Neural progenitor cell (in vitro differentiated cells): ENCODE data around the gene ARNT2. TPM values are rescaled to one million over a fixed set of nuclear protein-coding genes. Genes with fewer than 3 reads are reported as not detected.

ENCODE experiments used
- DNase-seq: peaks from one replicate; pipeline ENCODE4 v3.0.0-alpha.2; 2016; ENCODE audit warnings: low spot score
- H2AFZ ChIP-seq: fragments of 200-600 bp; sonication (generic); replicated peaks from 2 replicates; pipeline ENCODE4 v1.6.1; 2016; ENCODE audit warnings: antibody characterized with exemption
- H3F3A ChIP-seq: fragments of 200-600 bp; sonication (generic); 2 replicates; pipeline ENCODE4 v1.6.1; 2016; ENCODE audit warnings: antibody characterized with exemption, low read depth
- H3K27ac ChIP-seq: fragments of 200-600 bp; sonication (generic); 2 replicates; pipeline ENCODE4 v1.5.1; 2016; ENCODE audit warnings: mild to moderate bottlenecking
- H3K27me3 ChIP-seq: fragments of 200-600 bp; sonication (generic); 2 replicates; pipeline ENCODE4 v1.6.1; 2016; ENCODE audit warnings: mild to moderate bottlenecking, moderate library complexity
- H3K36me3 ChIP-seq: fragments of 200-600 bp; sonication (generic); 2 replicates; pipeline ENCODE4 v1.5.1; 2016
- H3K4me1 ChIP-seq: fragments of 200-600 bp; sonication (generic); 2 replicates; pipeline ENCODE4 v1.6.1; 2016; ENCODE audit warnings: mixed run types
- H3K4me2 ChIP-seq: fragments of 200-600 bp; sonication (generic); 2 replicates; pipeline ENCODE4 v1.6.1; 2016
- H3K4me3 ChIP-seq: fragments of 200-600 bp; sonication (generic); 2 replicates; pipeline ENCODE4 v1.5.1; 2016
- H3K79me2 ChIP-seq: fragments of 200-600 bp; sonication (generic); 2 replicates; pipeline ENCODE4 v1.6.1; 2016; ENCODE audit warnings: low read depth
- H3K9ac ChIP-seq: fragments of 200-600 bp; sonication (generic); 2 replicates; pipeline ENCODE4 v1.6.1; 2016
- H3K9me3 ChIP-seq: fragments of 200-600 bp; sonication (generic); 2 replicates; pipeline ENCODE4 v1.5.1; 2016; ENCODE audit warnings: low read depth
- H4K20me1 ChIP-seq: fragments of 200-600 bp; sonication (generic); 2 replicates; pipeline ENCODE4 v1.6.1; 2016; ENCODE audit warnings: low read depth
- H3K27ac Mint-ChIP-seq: 3 replicates; pipeline ENCODE4 v1.8.0; 2021; ENCODE audit warnings: mixed read lengths
- H3K27me3 Mint-ChIP-seq: 2 replicates; pipeline ENCODE4 v1.8.0; 2022; ENCODE audit warnings: low read depth, mild to moderate bottlenecking, inconsistent platforms, moderate library complexity, mixed read lengths; ENCODE audit not compliant: insufficient read depth
- H3K36me3 Mint-ChIP-seq: 3 replicates; pipeline ENCODE4 v1.8.0; 2021; ENCODE audit warnings: mixed read lengths
- H3K4me1 Mint-ChIP-seq: 3 replicates; pipeline ENCODE4 v1.8.0; 2021; ENCODE audit warnings: mixed read lengths
- H3K4me3 Mint-ChIP-seq: 3 replicates; pipeline ENCODE4 v1.8.0; 2021; ENCODE audit warnings: mild to moderate bottlenecking, moderate library complexity, mixed read lengths
- H3K9me3 Mint-ChIP-seq: 3 replicates; pipeline ENCODE4 v1.8.0; 2020; ENCODE audit warnings: mixed read lengths
- EZH2 ChIP-seq: fragments of 200-600 bp; sonication (generic); IDR thresholded peaks from 2 replicates; pipeline ENCODE4 v1.6.1; 2017; ENCODE audit warnings: antibody characterized with exemption, mild to moderate bottlenecking, moderate library complexity
- EZH2phosphoT487 ChIP-seq: fragments of 200-600 bp; sonication (generic); IDR thresholded peaks from 2 replicates; pipeline ENCODE4 v1.6.1; 2017; ENCODE audit warnings: antibody characterized with exemption
- total RNA-seq: library from RNA; depleted of rRNA; stranded (reverse); fragments of >200 nt; gene quantifications from 2 replicates; pipeline ENCODE4 v1.2.3, GENCODE V29; 2015; ENCODE audit warnings: low replicate concordance
- TF ChIP-seq, protein P1 (sequence below): fragments of 200-600 bp; sonication (generic); IDR thresholded peaks from 2 replicates; pipeline ENCODE4 v1.5.1; 2017; ENCODE audit warnings: antibody characterized with exemption, mild to moderate bottlenecking

Gene ARNT2
- total RNA-seq, 1 donor from 2014 or later, result 15.7 TPM

DNA sequence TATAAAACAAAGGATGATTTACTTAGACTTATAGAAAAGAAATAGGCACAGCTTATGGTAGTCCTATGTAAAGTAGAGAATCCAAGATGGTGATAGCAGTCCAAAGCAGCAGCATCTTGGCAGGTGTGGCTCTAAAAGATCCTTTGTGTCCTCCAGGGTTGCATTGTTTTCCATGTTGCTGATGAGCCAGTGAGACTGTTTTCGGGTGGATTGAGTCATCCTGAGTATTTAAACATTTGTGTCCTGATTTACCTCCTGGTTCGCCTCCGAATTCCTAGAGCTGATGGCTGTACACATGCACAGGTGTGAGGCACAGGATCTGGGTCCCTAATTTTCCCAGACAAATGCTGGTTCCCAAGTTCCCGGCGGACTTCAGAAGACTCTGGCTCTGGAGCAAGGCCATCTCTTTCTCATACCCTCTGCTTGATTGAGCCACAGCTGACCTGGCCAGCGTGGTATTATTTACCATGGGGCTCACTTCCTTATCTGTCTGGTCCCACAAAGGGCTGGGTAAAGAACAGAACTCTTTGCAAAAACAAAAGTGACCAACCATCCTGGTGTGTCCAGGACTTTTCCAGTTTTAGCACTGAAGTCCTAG, 51.0 kb downstream of the ARNT2 start:
- peaks cover 19% of the 10 kb centered on the region for H3K36me3 Mint-ChIP-seq
- no peak overlapping the region for H3K4me3 Mint-ChIP-seq
- DNase-seq, result no peak
- H3K9ac ChIP-seq, result no peak overlapping the region
- H3K4me3 ChIP-seq, result no peak overlapping the region
- no peaks in the 10 kb centered on the region for H3K36me3 ChIP-seq
- no peaks in the 10 kb centered on the region for H3K9me3 Mint-ChIP-seq
- no peak for TF ChIP-seq EZH2
- TF ChIP-seq EZH2phosphoT487, result no peak
- TF ChIP-seq, protein P1, sequence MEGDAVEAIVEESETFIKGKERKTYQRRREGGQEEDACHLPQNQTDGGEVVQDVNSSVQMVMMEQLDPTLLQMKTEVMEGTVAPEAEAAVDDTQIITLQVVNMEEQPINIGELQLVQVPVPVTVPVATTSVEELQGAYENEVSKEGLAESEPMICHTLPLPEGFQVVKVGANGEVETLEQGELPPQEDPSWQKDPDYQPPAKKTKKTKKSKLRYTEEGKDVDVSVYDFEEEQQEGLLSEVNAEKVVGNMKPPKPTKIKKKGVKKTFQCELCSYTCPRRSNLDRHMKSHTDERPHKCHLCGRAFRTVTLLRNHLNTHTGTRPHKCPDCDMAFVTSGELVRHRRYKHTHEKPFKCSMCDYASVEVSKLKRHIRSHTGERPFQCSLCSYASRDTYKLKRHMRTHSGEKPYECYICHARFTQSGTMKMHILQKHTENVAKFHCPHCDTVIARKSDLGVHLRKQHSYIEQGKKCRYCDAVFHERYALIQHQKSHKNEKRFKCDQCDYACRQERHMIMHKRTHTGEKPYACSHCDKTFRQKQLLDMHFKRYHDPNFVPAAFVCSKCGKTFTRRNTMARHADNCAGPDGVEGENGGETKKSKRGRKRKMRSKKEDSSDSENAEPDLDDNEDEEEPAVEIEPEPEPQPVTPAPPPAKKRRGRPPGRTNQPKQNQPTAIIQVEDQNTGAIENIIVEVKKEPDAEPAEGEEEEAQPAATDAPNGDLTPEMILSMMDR, result no peak
- no peak overlapping the region for H3K4me2 ChIP-seq
- H3K27me3 ChIP-seq, result peaks cover 4% of the 10 kb centered on the region
- peaks cover 19% of the 10 kb centered on the region for H3K4me1 Mint-ChIP-seq
- no peaks in the 10 kb centered on the region for H3K9me3 ChIP-seq
- no peak overlapping the region for H2AFZ ChIP-seq
- H3K27ac ChIP-seq, result no peak overlapping the region
- H3K79me2 ChIP-seq, result no peaks in the 10 kb centered on the region
- H3F3A ChIP-seq, result peaks cover 5% of the 10 kb centered on the region
- peaks cover 2% of the 10 kb centered on the region for H3K27me3 Mint-ChIP-seq
- H3K4me1 ChIP-seq, result peaks cover 7% of the 10 kb centered on the region
- H3K27ac Mint-ChIP-seq, result no peak overlapping the region
- peaks cover 23% of the 10 kb centered on the region for H4K20me1 ChIP-seq

DNA sequence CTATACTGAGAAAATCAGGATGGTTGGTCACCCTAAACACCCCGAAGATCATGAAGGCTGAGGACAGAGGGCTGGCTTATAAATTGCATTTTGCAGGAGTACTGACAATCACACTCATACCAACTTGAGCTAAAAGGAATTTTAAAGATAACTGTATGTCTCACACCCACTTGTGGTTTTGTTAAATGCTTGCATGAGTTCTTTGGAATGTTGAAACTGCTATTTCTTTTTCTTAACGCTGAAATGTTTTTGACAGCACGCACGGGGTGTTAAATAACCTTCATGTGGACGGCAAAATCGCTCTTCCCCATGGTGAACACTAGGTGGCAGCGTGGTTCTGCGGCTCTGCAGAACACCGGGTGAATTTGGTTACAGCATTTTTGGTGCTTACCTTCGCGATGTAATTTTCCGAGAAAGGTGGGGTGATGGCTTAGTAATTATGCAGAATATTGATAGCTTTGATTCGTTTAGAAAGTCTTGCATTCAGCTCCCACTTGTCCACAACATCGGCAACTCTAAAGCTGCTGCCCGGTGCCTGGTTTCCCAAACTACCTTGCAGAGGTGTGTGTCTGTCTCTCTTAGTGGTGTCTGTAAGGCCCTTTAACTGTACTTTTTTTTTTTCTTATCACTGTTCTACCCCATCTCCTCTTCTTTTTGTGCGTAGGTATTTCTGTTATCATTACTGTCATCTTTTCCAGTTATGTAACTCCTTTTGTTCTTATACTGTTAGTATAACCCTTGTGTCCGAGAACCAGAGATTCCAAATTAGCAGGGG, 51.7 kb downstream of the ARNT2 start:
- peak; percentile 78 for DNase-seq
- no peaks in the 10 kb centered on the region for H3K36me3 ChIP-seq
- H3K27ac ChIP-seq, result no peak overlapping the region
- TF ChIP-seq EZH2phosphoT487, result no peak
- no peak for TF ChIP-seq EZH2
- TF ChIP-seq, protein P1, result peak; percentile 97
- Mint-ChIP-seq H3K9me3 (no peaks in the 10 kb centered on the region), H3K27ac (no peak overlapping the region), H3K27me3 (peaks cover 6% of the 10 kb centered on the region), H3K36me3 (peaks cover 26% of the 10 kb centered on the region), H3K4me1 (peaks cover 15% of the 10 kb centered on the region), H3K4me3 (no peak overlapping the region)
- peaks cover 4% of the 10 kb centered on the region for H3K27me3 ChIP-seq
- peaks cover 21% of the 10 kb centered on the region for H4K20me1 ChIP-seq
- no peak overlapping the region for H2AFZ ChIP-seq
- peaks cover 2% of the 10 kb centered on the region for H3F3A ChIP-seq
- H3K79me2 ChIP-seq, result no peaks in the 10 kb centered on the region
- no peak overlapping the region for H3K4me2 ChIP-seq
- H3K9me3 ChIP-seq, result no peaks in the 10 kb centered on the region
- H3K4me1 ChIP-seq, result peaks cover 4% of the 10 kb centered on the region
- H3K4me3 ChIP-seq, result no peak overlapping the region
- H3K9ac ChIP-seq, result no peak overlapping the region

DNA sequence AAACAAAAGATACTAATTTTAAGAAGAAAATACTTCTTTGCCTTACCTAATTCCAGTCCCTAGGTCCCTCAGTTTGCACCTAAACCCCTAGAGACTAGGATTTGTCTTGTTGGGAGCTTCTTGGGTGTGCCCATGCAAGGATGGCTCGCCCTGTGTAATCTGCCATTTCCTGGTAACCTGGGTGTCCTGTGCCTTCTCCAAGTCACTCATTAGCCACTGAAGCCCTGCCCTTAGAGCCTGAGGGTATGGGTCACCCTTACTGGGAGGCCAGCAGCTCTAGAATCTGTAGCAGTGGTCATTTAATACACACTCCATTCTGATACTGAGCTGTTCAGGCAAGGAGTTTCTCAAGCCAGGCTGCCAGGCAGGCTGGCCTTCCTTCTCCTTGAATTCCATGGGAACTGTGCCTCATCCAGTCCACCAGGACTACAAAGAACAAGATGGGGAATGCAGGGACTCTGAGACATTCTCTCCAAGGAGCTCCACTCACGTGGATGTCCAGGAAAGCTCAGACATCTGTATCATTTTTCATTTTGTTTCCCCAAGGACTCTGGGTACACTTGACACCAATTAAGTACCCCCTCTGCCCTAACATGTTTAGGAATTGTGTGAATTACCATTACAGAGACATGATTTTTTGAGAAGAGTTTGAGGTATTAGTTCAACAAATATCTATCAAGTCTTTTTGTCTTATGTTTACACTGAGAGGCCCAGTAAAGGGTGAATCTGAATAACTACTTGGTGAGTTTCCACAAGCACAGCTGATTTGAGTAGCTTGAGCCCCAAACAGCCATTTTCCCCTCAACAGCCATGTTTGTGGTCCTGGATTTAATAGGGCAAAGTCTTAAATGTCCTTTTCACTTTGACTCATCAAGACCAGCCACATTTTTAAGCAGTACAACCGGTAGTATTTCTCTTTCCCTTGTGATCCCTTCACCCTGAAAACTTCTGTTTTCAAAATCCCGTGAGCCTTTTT, 52.6 kb downstream of the ARNT2 start:
- no peak overlapping the region for H3K27ac Mint-ChIP-seq

More for the DNA sequence above, 52.6 kb downstream of the ARNT2 start:
- Histone ChIP-seq H3K36me3 (no peaks in the 10 kb centered on the region), H2AFZ (no peak overlapping the region), H3K4me1 (no peaks in the 10 kb centered on the region), H3K9ac (no peak overlapping the region), H3K27me3 (peaks cover 4% of the 10 kb centered on the region), H3K4me2 (no peak overlapping the region), H3K27ac (no peak overlapping the region), H3K79me2 (no peaks in the 10 kb centered on the region), H3F3A (no peaks in the 10 kb centered on the region), H3K4me3 (no peak overlapping the region), H3K9me3 (no peaks in the 10 kb centered on the region), H4K20me1 (peaks cover 21% of the 10 kb centered on the region)
- Mint-ChIP-seq H3K27me3 (peaks cover 6% of the 10 kb centered on the region), H3K4me3 (no peak overlapping the region), H3K9me3 (no peaks in the 10 kb centered on the region), H3K4me1 (peaks cover 5% of the 10 kb centered on the region), H3K36me3 (peaks cover 24% of the 10 kb centered on the region)
- DNase-seq, result no peak
- TF ChIP-seq EZH2 (no peak), EZH2phosphoT487 (no peak)
- TF ChIP-seq, protein P1, result no peak
